ENCODE measurements around the gene NDUFAF2. TPM values are rescaled to one million over a fixed set of nuclear protein-coding genes. Genes with fewer than 3 reads are reported as not detected.

Gene NDUFAF2
- total and polyA plus RNA-seq, 4 donors = 12.2 to 68.8 (median 29.8) TPM

- Histone ChIP-seq H3K9ac (ENCODE audit: insufficient read depth in 1 of 2, low read length in 2 of 2) (no peak overlapping the region), H3K27me3 (ENCODE audit: control insufficient read depth in 3 of 3, insufficient read depth in 3 of 3, low read length in 2 of 3) (no peaks in the 10 kb centered on the region), H3K27ac (ENCODE audit: low read depth in 1 of 2, low read length in 1 of 2) (no peak overlapping the region), H3K4me3 (no peak overlapping the region), H3K9me3 (ENCODE audit: control insufficient read depth in 4 of 4, insufficient read depth in 3 of 4, low read length in 3 of 4) (no peaks in the 10 kb centered on the region), H3K4me1 (ENCODE audit: control insufficient read depth in 5 of 5, insufficient read depth in 5 of 5, low read length in 5 of 5) (peaks cover 0 to 1% (median 0%) of the 10 kb centered on the region in 5 donors), H3K36me3 (ENCODE audit: control insufficient read depth in 4 of 4, insufficient read depth in 4 of 4, low read length in 4 of 4) (no peaks in the 10 kb centered on the region)
- peak; percentile 62 for ATAC-seq (ENCODE audit: insufficient read depth, low FRiP score)
- DNase-seq = peak in 1 of 3 donors; percentile 65
- WGBS, 2 donors = 76 to 91% methylated on average over 3 of the region's 3 CpGs
- TF ChIP-seq CTCF (IDR thresholded peaks at IDR 0.05; ENCODE audit: control extremely low read depth, extremely low read depth) = no peak
These were observed 232.1 kb downstream of the NDUFAF2 start for GRCh38 chr5:61177070-61177469.

GRCh38 chr5:61177716-61178115, 232.7 kb downstream of the NDUFAF2 start:
- no peaks in the 10 kb centered on the region for H3K36me3 ChIP-seq (ENCODE audit: control insufficient read depth in 4 of 4, insufficient read depth in 4 of 4, low read length in 4 of 4)
- H3K9ac ChIP-seq (ENCODE audit: insufficient read depth in 1 of 2, low read length in 2 of 2) = no peak overlapping the region
- H3K4me3 ChIP-seq = no peak overlapping the region
- TF ChIP-seq CTCF (IDR thresholded peaks at IDR 0.05; ENCODE audit: control extremely low read depth, extremely low read depth) = no peak
- no peak for ATAC-seq (ENCODE audit: insufficient read depth, low FRiP score)
- WGBS, 2 donors = 87 to 91% methylated on average over 7 of the region's 7 CpGs
- no peak for DNase-seq
- no peak overlapping the region for H3K27ac ChIP-seq (ENCODE audit: low read depth in 1 of 2, low read length in 1 of 2)
- H3K4me1 ChIP-seq (ENCODE audit: control insufficient read depth in 5 of 5, insufficient read depth in 5 of 5, low read length in 5 of 5) = peaks cover 0 to 3% (median 0%) of the 10 kb centered on the region in 5 donors
- H3K27me3 ChIP-seq (ENCODE audit: control insufficient read depth in 3 of 3, insufficient read depth in 3 of 3, low read length in 2 of 3) = no peaks in the 10 kb centered on the region
- no peaks in the 10 kb centered on the region for H3K9me3 ChIP-seq (ENCODE audit: control insufficient read depth in 4 of 4, insufficient read depth in 3 of 4, low read length in 3 of 4)

GRCh38 chr5:61178702-61179101, 233.7 kb downstream of the NDUFAF2 start:
- DNase-seq (no peak), ATAC-seq (ENCODE audit: insufficient read depth, low FRiP score) (no peak)
- no peaks in the 10 kb centered on the region for H3K27me3 ChIP-seq (ENCODE audit: control insufficient read depth in 3 of 3, insufficient read depth in 3 of 3, low read length in 2 of 3)
- H3K4me3 ChIP-seq = no peak overlapping the region
- 86 to 89% methylated on average over 4 of the region's 4 CpGs for WGBS, 2 donors
- no peak overlapping the region for H3K27ac ChIP-seq (ENCODE audit: low read depth in 1 of 2, low read length in 1 of 2)
- H3K9ac ChIP-seq (ENCODE audit: insufficient read depth in 1 of 2, low read length in 2 of 2) = no peak overlapping the region
- no peak for TF ChIP-seq CTCF (IDR thresholded peaks at IDR 0.05; ENCODE audit: control extremely low read depth, extremely low read depth)
- no peaks in the 10 kb centered on the region for H3K36me3 ChIP-seq (ENCODE audit: control insufficient read depth in 4 of 4, insufficient read depth in 4 of 4, low read length in 4 of 4)
- no peaks in the 10 kb centered on the region for H3K9me3 ChIP-seq (ENCODE audit: control insufficient read depth in 4 of 4, insufficient read depth in 3 of 4, low read length in 3 of 4)
- H3K4me1 ChIP-seq (ENCODE audit: control insufficient read depth in 5 of 5, insufficient read depth in 5 of 5, low read length in 5 of 5) = peaks cover 0 to 5% (median 0%) of the 10 kb centered on the region in 5 donors

GRCh38 chr5:61180886-61181285, 235.9 kb downstream of the NDUFAF2 start:
- Histone ChIP-seq H3K9me3 (ENCODE audit: control insufficient read depth in 4 of 4, insufficient read depth in 3 of 4, low read length in 3 of 4) (no peaks in the 10 kb centered on the region), H3K4me3 (no peak overlapping the region), H3K4me1 (ENCODE audit: control insufficient read depth in 5 of 5, insufficient read depth in 5 of 5, low read length in 5 of 5) (peaks cover 0 to 12% (median 0%) of the 10 kb centered on the region in 5 donors), H3K9ac (ENCODE audit: insufficient read depth in 1 of 2, low read length in 2 of 2) (peak overlapping the region; percentile 21 to 86), H3K36me3 (ENCODE audit: control insufficient read depth in 4 of 4, insufficient read depth in 4 of 4, low read length in 4 of 4) (no peaks in the 10 kb centered on the region), H3K27ac (ENCODE audit: low read depth in 1 of 2, low read length in 1 of 2) (no peak overlapping the region), H3K27me3 (ENCODE audit: control insufficient read depth in 3 of 3, insufficient read depth in 3 of 3, low read length in 2 of 3) (no peaks in the 10 kb centered on the region)
- 28 to 37% methylated on average over 2 of the region's 2 CpGs for WGBS, 2 donors
- DNase-seq = peak in 2 of 3 donors; percentile 66 to 72
- no peak for TF ChIP-seq CTCF (IDR thresholded peaks at IDR 0.05; ENCODE audit: control extremely low read depth, extremely low read depth)
- ATAC-seq (ENCODE audit: insufficient read depth, low FRiP score) = no peak

Measured in lung (tissue), 12 donors.